ENCODE results near the gene AEBP2. TPM values are rescaled to one million over a fixed set of nuclear protein-coding genes. Genes with fewer than 3 reads are reported as not detected.

The AEBP2 gene
- total RNA-seq, 4 donors from 2014 or later, result 23.6 to 41.4 (median 38.6) TPM

DNA sequence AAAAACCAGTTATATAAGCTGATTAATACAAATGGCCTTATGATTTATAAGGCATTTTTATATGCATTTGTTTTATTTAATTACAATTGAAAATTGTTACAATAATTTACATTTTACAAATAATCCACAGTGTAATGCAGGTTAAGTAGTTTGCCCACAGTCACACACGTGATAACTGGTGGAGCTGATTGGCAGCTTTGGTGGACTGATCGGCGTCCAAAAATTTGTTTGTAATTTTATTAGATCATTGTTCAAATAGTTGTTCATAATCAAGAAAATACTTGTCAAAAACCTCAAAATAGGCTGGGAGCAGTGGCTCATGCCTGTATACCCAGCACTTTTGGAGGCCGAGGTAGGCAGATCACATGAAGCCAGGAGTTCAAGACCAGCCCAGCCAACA lies 59.7 kb downstream of the AEBP2 start:
- peaks cover 0 to 53% of the 10 kb centered on the region in 2 donors for H3K36me3 ChIP-seq
- TF ChIP-seq, protein P1, sequence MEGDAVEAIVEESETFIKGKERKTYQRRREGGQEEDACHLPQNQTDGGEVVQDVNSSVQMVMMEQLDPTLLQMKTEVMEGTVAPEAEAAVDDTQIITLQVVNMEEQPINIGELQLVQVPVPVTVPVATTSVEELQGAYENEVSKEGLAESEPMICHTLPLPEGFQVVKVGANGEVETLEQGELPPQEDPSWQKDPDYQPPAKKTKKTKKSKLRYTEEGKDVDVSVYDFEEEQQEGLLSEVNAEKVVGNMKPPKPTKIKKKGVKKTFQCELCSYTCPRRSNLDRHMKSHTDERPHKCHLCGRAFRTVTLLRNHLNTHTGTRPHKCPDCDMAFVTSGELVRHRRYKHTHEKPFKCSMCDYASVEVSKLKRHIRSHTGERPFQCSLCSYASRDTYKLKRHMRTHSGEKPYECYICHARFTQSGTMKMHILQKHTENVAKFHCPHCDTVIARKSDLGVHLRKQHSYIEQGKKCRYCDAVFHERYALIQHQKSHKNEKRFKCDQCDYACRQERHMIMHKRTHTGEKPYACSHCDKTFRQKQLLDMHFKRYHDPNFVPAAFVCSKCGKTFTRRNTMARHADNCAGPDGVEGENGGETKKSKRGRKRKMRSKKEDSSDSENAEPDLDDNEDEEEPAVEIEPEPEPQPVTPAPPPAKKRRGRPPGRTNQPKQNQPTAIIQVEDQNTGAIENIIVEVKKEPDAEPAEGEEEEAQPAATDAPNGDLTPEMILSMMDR (IDR thresholded peaks at IDR 0.05), result no peak
- TF ChIP-seq EP300 (IDR thresholded peaks at IDR 0.05), result no peak
- no peak for TF ChIP-seq POLR2A (IDR thresholded peaks at IDR 0.05)
- no peak for TF ChIP-seq POLR2AphosphoS5 (IDR thresholded peaks at IDR 0.05)

GRCh38 chr12:19506497-19506896 lies 67.2 kb downstream of the AEBP2 start:
- no peaks in the 10 kb centered on the region for H3K27me3 ChIP-seq
- no peak for TF ChIP-seq EP300 (IDR thresholded peaks at IDR 0.05)
- TF ChIP-seq POLR2AphosphoS5 (IDR thresholded peaks at IDR 0.05), result no peak
- TF ChIP-seq, protein P1 (IDR thresholded peaks at IDR 0.05), result no peak
- TF ChIP-seq POLR2A (IDR thresholded peaks at IDR 0.05), result no peak
- no peaks in the 10 kb centered on the region for H3K9me3 ChIP-seq
- peaks cover 0 to 26% of the 10 kb centered on the region in 2 donors for H3K36me3 ChIP-seq
- ATAC-seq, result no peak
- no peak overlapping the region for H3K4me3 ChIP-seq
- H3K27ac ChIP-seq, result no peak overlapping the region
- H3K4me1 ChIP-seq, result peaks cover 0 to 46% (median 2%) of the 10 kb centered on the region in 3 donors

More for the DNA sequence above, 59.7 kb downstream of the AEBP2 start:
- Histone ChIP-seq H3K4me3 (no peak overlapping the region), H3K27ac (no peak overlapping the region), H3K9me3 (no peaks in the 10 kb centered on the region), H3K4me1 (peaks cover 0 to 26% (median 0%) of the 10 kb centered on the region in 3 donors), H3K27me3 (no peaks in the 10 kb centered on the region)
- 88 to 94% methylated on average over 4 of the region's 4 CpGs for WGBS, 2 donors (ENCODE audit: low coverage in 1 of 2)
- no peak for ATAC-seq

DNA sequence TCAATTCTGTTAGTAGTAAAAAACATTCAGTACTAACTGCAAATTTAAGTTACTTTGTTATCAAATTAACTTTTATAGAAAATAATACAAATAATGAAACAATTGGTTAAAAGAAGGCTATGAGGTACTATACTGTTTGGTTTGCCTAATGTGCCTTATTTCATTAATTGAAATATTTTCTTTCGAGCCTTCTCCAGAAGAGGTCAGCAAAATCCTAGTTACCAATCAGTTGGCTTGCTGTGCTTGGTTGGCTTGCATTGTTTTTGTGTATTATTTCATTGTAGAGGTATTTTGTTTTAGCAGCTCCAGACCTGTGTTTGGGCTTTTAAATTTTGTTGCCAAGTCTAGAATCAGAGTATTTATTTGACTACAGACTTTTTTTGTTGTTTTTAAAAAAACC lies 68.5 kb downstream of the AEBP2 start:
- no peaks in the 10 kb centered on the region for H3K9me3 ChIP-seq
- H3K36me3 ChIP-seq, result peaks cover 0 to 23% of the 10 kb centered on the region in 2 donors
- H3K4me3 ChIP-seq, result no peak overlapping the region
- peaks cover 0 to 46% (median 2%) of the 10 kb centered on the region in 3 donors for H3K4me1 ChIP-seq
- 26 to 73% methylated on average over 1 of the region's 1 CpG for WGBS, 2 donors (ENCODE audit: low coverage in 1 of 2)
- no peak for ATAC-seq
- no peaks in the 10 kb centered on the region for H3K27me3 ChIP-seq
- no peak overlapping the region for H3K27ac ChIP-seq
- TF ChIP-seq POLR2AphosphoS5 (IDR thresholded peaks at IDR 0.05), result no peak
- TF ChIP-seq, protein P1 (IDR thresholded peaks at IDR 0.05), result peak in 3 of 4 experiments; percentile 8 to 44 (median 35)

DNA sequence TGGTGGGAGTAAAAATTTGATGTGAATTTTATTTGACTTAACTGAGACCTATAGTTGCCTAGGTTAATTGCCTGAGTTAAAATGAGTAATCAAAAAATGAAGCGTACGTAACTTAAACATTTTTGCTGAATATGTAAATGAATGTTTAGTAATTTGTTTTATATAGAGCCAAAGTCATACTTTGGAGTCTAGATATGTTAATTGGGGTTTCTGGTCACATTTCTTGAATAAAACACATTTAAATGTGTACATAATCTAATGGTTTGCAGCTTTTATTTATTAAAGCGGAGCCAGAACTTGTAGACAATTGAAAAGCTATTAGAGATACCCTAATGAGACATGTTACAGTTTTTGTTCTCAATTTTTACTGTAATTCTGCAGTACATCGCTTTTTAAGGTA lies 71.2 kb downstream of the AEBP2 start:
- H3K27me3 ChIP-seq, result no peaks in the 10 kb centered on the region
- ATAC-seq, result no peak
- H3K4me3 ChIP-seq, result no peak overlapping the region
- WGBS, 2 donors (ENCODE audit: low coverage in 1 of 2), result 88 to 97% methylated on average over 4 of the region's 4 CpGs
- H3K36me3 ChIP-seq, result peaks cover 0 to 20% of the 10 kb centered on the region in 2 donors
- peaks cover 0 to 46% (median 2%) of the 10 kb centered on the region in 3 donors for H3K4me1 ChIP-seq
- H3K27ac ChIP-seq, result no peak overlapping the region
- no peaks in the 10 kb centered on the region for H3K9me3 ChIP-seq
- no peak for TF ChIP-seq EP300 (IDR thresholded peaks at IDR 0.05)
- TF ChIP-seq POLR2AphosphoS5 (IDR thresholded peaks at IDR 0.05), result no peak
- TF ChIP-seq, protein P1 (IDR thresholded peaks at IDR 0.05), result no peak
- TF ChIP-seq POLR2A (IDR thresholded peaks at IDR 0.05), result no peak

- Histone ChIP-seq H3K9me3 (no peaks in the 10 kb centered on the region), H3K36me3 (peaks cover 0 to 30% of the 10 kb centered on the region in 2 donors), H3K4me3 (no peak overlapping the region), H3K4me1 (peaks cover 0 to 29% (median 0%) of the 10 kb centered on the region in 3 donors), H3K27ac (no peak overlapping the region), H3K27me3 (no peaks in the 10 kb centered on the region)
- no peak for ATAC-seq
- 84 to 95% methylated on average over 5 of the region's 5 CpGs for WGBS, 2 donors (ENCODE audit: low coverage in 1 of 2)
- TF ChIP-seq EP300 (IDR thresholded peaks at IDR 0.05) (no peak), POLR2AphosphoS5 (IDR thresholded peaks at IDR 0.05) (no peak)
- TF ChIP-seq, protein P1 (IDR thresholded peaks at IDR 0.05), result no peak
Measured at GRCh38 chr12:19515179-19515578, 75.9 kb downstream of the AEBP2 start.

Measured in gastroesophageal sphincter (tissue), 4 donors.